CD4-positive, alpha-beta T cell treated with Interleukin-4 for 4 hours (primary cell): ENCODE data around the gene ARSA.
"Not testable (repeated sequence)": the region's sequence is repeated elsewhere in the genome, so short reads cannot be mapped to it uniquely, and the experiment has no call there.

Experiments used
- DNase-seq: peaks from one replicate; pipeline ENCODE4 v3.0.0-alpha.2; 2020

The ARSA gene

GRCh38 chr22:50627642-50628542 is at the start of gene ARSA:
ARSA (minus strand) TSS chr22:50628152; CDS start chr22:50627779, 373 bp downstream.
- peak; percentile 73 for DNase-seq

- no peak for DNase-seq
Observed at GRCh38 chr22:50676661-50677492, 48.9 kb upstream of the ARSA start.

GRCh38 chr22:50676180-50676636 is 48.3 kb upstream of the ARSA start:
- DNase-seq = no peak

- no peak for DNase-seq
Observed at GRCh38 chr22:50675553-50676179, 47.7 kb upstream of the ARSA start.

- DNase-seq = no peak
Observed at GRCh38 chr22:50674606-50675552, 46.9 kb upstream of the ARSA start.

GRCh38 chr22:50674130-50674500 is 46.2 kb upstream of the ARSA start:
- no peak for DNase-seq

- DNase-seq = peak; percentile 16
Observed at GRCh38 chr22:50673231-50674129, 45.5 kb upstream of the ARSA start.

GRCh38 chr22:50672471-50673230 is 44.7 kb upstream of the ARSA start, which contains the start of gene SHANK3:
SHANK3 (plus strand) TSS chr22:50672823.
- no peak for DNase-seq

- no peak for DNase-seq
Observed at GRCh38 chr22:50672041-50672440, 44.1 kb upstream of the ARSA start.

- no peak for DNase-seq
Observed at GRCh38 chr22:50671641-50672040, 43.7 kb upstream of the ARSA start.

GRCh38 chr22:50670914-50671538 is 43.1 kb upstream of the ARSA start:
- DNase-seq = no peak

- no peak for DNase-seq
Observed at GRCh38 chr22:50670513-50670912, 42.6 kb upstream of the ARSA start.

GRCh38 chr22:50665738-50666137 is 37.8 kb upstream of the ARSA start:
- DNase-seq = no peak

GRCh38 chr22:50665212-50665611 is 37.3 kb upstream of the ARSA start:
- DNase-seq = no peak

- no peak for DNase-seq
Observed at GRCh38 chr22:50660306-50660705, 32.4 kb upstream of the ARSA start.

- DNase-seq = not testable (repeated sequence)
Observed at GRCh38 chr22:50659711-50660110, 31.8 kb upstream of the ARSA start.

- DNase-seq = no peak
Observed at GRCh38 chr22:50657925-50658324, 30.0 kb upstream of the ARSA start.

- no peak for DNase-seq
Observed at GRCh38 chr22:50656122-50657070, 28.4 kb upstream of the ARSA start.
